Liver (tissue), 2 donors: ENCODE measurements around the gene ZDHHC22.

Experiments
- FOXA1 ChIP-seq: IDR thresholded peaks from 2 replicates; pipeline ENCODE4 v1.6.1; 2016; ENCODE audit warnings: antibody characterized with exemption
- TF ChIP-seq, protein P1 (sequence below): fragments of 150-350 bp; IDR thresholded peaks from 2 replicates; pipeline ENCODE4 v1.5.1; 2017; ENCODE audit warnings: improper control_type of control experiment, low read depth, low read length; ENCODE audit not compliant: missing input control
- TF ChIP-seq, protein P2 (sequence below): IDR thresholded peaks from 2 replicates; pipeline ENCODE4 v1.6.1; 2016; ENCODE audit warnings: antibody characterized with exemption, mild to moderate bottlenecking
- donor health status: healthy.

DNA sequence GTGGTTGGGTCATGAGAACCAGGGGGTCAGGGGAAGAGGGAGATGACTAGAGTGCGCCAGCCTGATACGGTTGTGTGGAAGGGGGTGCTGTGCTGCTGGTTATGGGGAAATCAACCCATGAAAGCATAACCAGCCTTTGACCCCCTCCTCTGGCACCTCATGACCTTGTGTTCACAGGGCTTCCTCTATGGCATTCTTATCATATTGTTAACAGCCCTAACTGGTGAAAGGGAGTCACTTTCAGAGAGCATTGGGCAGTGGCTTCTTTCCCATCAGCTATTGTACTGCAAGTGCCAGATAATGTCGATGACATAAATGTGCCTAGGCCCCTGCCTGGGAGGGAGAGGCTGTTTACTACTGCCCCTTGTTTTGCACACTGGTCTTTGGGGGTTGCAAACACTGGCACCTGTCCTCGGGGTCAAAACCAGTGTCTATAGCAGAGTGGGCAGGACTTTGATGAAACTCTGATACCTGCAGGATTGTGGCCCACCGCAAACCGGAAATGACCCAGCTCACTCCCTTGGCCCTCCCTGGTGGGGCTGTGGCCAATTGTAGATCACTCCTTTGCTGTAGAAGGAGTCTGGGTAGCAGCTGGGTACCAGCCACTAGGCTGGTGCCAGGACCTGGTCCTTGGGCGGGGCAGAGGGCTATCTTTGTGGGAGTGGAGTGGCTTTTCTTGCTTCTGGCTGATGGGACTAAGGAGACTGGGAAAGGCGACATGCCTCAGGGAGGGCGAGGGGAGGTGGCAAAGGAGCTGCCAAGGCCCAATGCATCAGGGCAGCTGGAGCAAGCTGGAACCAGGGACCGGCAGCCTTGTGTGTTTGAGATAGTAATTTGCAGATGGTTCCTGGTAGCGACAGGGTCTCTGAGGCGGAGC lies 39.4 kb upstream of the ZDHHC22 start:
- TF ChIP-seq, protein P1, sequence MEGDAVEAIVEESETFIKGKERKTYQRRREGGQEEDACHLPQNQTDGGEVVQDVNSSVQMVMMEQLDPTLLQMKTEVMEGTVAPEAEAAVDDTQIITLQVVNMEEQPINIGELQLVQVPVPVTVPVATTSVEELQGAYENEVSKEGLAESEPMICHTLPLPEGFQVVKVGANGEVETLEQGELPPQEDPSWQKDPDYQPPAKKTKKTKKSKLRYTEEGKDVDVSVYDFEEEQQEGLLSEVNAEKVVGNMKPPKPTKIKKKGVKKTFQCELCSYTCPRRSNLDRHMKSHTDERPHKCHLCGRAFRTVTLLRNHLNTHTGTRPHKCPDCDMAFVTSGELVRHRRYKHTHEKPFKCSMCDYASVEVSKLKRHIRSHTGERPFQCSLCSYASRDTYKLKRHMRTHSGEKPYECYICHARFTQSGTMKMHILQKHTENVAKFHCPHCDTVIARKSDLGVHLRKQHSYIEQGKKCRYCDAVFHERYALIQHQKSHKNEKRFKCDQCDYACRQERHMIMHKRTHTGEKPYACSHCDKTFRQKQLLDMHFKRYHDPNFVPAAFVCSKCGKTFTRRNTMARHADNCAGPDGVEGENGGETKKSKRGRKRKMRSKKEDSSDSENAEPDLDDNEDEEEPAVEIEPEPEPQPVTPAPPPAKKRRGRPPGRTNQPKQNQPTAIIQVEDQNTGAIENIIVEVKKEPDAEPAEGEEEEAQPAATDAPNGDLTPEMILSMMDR: no peak
- no peak for TF ChIP-seq FOXA1
- TF ChIP-seq, protein P2, sequence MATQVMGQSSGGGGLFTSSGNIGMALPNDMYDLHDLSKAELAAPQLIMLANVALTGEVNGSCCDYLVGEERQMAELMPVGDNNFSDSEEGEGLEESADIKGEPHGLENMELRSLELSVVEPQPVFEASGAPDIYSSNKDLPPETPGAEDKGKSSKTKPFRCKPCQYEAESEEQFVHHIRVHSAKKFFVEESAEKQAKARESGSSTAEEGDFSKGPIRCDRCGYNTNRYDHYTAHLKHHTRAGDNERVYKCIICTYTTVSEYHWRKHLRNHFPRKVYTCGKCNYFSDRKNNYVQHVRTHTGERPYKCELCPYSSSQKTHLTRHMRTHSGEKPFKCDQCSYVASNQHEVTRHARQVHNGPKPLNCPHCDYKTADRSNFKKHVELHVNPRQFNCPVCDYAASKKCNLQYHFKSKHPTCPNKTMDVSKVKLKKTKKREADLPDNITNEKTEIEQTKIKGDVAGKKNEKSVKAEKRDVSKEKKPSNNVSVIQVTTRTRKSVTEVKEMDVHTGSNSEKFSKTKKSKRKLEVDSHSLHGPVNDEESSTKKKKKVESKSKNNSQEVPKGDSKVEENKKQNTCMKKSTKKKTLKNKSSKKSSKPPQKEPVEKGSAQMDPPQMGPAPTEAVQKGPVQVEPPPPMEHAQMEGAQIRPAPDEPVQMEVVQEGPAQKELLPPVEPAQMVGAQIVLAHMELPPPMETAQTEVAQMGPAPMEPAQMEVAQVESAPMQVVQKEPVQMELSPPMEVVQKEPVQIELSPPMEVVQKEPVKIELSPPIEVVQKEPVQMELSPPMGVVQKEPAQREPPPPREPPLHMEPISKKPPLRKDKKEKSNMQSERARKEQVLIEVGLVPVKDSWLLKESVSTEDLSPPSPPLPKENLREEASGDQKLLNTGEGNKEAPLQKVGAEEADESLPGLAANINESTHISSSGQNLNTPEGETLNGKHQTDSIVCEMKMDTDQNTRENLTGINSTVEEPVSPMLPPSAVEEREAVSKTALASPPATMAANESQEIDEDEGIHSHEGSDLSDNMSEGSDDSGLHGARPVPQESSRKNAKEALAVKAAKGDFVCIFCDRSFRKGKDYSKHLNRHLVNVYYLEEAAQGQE: no peak
